Fibroblast of peridontal ligament (primary cell): ENCODE measurements around the gene ZNF774.
"Not testable (repeated sequence)": the region's sequence is repeated elsewhere in the genome, so short reads cannot be mapped to it uniquely, and the experiment has no call there.

Source experiments
- DNase-seq: peaks from one replicate; pipeline ENCODE4 v3.0.0-alpha.2; 2010; ENCODE audit errors: extremely low read depth

ZNF774 gene

DNA sequence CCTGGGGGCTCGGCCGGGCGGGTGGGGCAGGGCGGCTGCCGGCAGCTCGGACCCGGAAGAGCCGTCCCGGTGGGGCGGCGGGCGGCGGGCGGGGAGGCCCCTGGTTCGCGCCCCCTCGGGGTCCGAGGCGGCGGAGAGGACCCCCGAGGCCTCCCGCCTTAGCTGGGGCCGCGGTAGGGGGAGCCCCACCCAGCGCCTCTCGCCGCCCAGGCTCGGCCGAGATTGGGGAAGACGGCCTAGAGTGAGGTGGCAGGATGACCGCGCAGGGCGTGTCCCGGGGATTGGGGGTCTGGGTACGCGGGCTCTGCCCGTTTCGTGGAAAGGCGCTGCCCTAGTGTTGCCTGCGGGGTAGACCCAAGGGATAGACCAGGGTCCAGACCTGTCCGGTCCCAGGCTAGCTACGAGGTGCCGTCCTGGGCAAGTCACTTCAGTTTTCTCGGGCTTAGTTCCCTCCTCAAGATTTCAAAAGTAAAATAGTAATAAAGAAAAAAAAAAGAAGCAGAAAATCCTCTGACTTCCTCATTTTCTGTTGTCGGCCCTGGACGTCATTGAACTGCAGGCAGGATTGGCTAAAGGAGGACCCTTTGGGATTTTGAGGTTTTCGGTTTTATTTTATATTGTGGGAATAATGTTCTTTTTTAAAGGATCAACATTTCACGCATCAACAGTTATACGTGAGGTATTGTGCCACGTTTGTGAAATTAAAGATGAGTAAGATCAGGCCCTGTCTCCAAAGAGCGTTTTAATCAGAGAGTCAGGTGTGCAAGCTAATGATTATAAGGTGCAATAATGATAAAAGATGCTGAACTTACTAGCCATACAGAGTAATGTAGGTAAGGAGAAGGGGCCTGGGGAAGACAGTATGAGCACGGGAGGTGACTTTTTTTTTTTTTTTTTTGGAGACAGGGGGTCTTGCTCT, 36.6 kb downstream of the ZNF774 start:
- peak; percentile 54 for DNase-seq

- no peak for DNase-seq
Observed at GRCh38 chr15:90389513-90389912, 37.4 kb downstream of the ZNF774 start.

- DNase-seq, result no peak
Observed at GRCh38 chr15:90393040-90393439, 41.0 kb downstream of the ZNF774 start.

DNA sequence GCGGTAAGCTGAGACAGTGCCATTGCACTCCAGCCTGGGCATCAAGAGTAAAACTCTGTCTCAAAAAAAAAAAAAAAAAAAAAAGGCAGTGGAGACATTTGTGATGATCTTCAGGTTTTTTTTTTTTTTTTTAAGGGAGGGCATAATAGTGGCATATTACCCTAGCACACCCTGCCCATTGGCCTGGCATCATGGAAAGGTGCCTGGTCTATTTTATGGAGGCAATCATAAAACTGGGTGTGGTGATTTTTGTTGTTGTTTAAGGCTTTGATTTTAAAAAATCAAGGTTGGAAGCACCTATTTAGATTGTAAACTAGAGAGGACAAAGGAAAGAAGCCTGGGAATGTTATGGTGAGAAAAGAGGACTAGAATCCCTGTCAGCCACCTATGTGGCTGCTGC, 42.0 kb downstream of the ZNF774 start:
- no peak for DNase-seq

GRCh38 chr15:90394748-90395442, 42.8 kb downstream of the ZNF774 start:
- DNase-seq, result no peak

- DNase-seq, result no peak
Observed at GRCh38 chr15:90396321-90396720, 44.2 kb downstream of the ZNF774 start.

DNA sequence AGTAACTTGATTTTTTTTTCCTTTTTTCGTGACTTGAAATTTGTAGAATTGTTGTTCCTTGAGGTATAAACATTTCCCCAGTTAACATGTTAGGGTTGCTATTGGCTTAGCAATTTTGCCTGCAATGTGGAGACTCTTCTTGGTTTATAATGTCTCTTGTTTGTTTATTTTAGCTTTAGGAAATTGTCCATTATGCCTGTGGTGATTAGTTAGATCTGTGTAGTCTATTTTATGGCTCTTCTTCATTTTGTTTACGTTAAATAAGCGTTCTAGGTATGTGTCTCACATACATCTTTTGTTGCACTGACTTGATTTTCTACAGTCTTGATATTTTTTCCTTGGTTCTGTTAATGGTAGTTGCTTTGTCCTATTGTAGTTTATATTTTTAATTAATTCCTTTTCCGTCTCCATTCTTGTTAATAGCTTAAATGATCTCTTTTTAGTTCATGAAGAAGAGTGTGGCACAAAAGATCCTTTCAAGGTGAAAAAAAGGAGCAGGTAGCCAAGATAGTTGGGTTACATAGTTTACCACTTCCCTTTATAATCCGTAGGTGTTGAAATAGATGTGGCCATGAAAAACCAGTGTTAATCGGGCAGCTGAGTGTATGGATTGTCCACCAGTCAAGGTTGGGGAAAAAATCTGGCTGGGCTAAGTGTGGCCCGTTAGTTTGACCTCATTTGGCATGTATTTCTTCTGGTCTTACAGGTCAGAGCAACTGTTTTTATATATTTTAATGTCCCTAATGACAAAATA, 48.1 kb downstream of the ZNF774 start:
- no peak for DNase-seq

DNA sequence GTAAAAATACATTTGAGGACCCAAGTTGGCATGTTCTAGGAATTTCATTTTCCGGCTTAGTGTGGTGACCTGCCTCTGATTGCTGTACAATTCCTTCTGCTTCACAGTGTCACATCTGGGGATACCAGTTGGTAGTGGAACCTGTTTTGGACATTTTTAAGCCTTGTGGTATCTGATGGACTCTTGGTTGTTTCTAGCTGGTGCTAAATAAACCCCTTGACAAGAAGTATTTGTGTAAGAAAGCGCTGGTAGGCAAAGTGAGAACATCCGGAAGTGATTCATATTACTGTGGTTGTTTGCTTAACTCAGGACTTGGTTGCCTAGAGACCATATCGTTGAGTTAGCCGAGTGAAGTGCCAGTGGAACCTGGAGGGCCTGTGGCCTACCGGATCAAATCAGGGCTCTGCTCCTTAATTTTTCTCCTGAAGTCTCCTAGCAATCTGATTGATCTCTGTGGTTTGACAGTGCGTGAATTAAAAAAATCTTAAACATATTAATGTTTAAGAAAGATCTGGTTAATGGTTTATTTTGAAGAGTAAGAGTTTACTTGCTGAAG, 48.8 kb downstream of the ZNF774 start:
- DNase-seq, result peak; percentile 97

- DNase-seq, result no peak
Observed at GRCh38 chr15:90401495-90401894, 49.4 kb downstream of the ZNF774 start.

DNA sequence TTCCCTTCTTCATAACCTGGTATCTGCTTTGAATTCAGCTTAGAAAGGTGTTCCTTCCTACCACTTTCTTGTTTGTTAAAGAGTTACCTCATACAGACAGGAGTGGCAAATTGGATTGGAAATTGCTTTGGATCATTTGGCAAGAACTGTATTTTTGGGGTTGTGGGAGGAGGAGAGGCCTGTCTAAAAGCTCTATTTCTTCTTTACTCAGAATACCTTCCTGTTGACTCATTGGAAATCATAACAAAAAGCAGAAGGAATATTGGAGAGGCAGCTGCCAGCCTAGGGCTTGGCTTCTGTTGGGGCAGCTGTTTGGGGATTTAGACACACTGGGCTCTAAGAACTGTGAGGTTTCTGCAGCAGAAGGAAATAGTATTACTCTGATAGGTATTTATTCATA, 50.1 kb downstream of the ZNF774 start:
- DNase-seq, result peak; percentile 95

DNA sequence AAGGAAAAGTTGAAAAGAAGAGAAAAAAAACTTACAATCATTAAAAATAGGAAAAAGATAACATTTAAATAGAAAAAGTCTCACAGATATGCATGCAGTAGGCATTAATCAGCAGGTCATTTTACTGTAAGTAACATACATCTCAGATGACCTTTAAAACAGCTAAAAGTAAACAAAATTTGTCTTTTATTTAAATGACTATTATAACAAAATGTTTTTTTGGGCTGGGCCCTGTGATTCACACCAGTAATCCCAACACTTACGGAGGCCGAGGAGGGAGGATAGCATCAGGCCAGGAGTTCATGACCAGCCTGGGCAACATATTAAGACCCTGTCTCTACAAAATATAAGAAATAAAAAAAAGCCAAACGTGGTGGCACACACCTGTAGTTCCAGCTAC, 50.7 kb downstream of the ZNF774 start:
- no peak for DNase-seq

DNA sequence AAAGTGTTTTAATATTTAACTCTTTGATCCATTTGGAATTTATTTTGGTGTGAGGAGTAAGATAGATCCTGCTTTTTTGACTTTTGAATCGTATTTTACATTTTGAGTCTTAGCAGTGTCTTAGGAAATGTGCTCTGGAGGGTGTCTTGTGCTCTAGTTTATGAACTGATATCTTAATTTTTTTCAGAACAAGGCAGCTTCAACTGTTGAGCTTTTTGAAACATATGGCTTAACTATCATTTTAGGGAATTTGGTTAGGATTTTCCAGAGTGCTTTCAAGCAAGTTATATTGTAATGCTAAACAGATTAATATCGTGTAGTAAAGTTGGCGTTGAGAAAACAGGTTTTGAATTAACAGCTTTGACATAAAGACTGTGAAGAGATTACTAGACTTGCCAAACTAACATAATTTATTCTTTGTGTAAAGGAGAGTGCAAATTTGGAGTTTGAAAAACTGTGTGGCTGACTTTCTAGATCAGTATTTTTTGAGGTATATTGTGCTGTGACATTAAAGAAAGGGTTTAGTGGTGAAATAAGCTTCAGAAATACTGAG, 53.0 kb downstream of the ZNF774 start:
- DNase-seq, result no peak

DNA sequence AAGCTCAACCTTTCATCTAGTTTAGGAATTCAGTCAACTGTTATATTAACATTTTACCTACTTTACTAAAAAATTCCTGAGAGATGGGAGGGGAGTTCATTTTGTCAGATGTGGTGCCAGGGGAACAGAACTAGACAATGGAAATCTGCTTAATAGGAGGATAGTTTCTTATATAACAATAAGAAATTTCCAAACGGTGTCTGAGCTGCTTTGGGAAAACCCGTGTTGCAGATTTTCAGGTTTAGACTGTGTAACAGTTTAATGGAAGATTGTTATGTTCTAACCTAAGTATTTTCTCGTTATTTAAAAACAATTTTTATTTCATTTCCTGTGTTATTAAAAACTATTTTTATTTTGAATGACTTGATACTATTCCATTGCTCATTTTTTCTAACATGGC, 55.3 kb downstream of the ZNF774 start:
- no peak for DNase-seq

- DNase-seq, result peak; percentile 67
Observed at GRCh38 chr15:90407871-90408317, 55.8 kb downstream of the ZNF774 start.

- DNase-seq, result no peak
Observed at GRCh38 chr15:90408657-90409056, 56.6 kb downstream of the ZNF774 start.

- DNase-seq, result not testable (repeated sequence)
Observed at GRCh38 chr15:90409587-90409986, 57.5 kb downstream of the ZNF774 start.

- not testable (repeated sequence) for DNase-seq
Observed at GRCh38 chr15:90410316-90410715, 58.2 kb downstream of the ZNF774 start.

DNA sequence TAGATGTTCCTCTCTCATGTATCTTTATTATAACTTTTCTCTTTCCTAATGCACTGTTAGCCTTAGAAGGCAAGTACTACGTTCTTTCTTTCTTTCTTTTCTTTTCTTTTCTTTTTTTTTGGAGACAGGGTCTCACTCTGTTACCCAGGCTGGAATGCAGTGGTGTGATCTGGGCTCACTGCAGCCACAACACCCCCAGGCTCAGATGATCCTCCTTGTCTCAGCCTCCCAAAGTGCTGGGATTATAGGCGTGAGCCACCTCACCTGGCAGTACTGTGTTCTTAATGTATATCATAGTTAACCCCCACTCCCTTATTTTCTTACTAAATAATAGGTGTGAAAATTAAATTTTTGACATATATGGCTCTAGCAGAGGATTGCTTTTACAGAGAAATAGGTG, 59.1 kb downstream of the ZNF774 start:
- DNase-seq, result no peak
